Panc1 (cell line): Measurements from ENCODE around the gene ABI3BP.

ENCODE experiments used
- POLR2AphosphoS5 ChIP-seq: IDR thresholded peaks from 2 replicates; pipeline ENCODE4 v1.6.1; 2012; ENCODE audit warnings: mild to moderate bottlenecking, low read depth, low read length, moderate library complexity
- TCF7L2 ChIP-seq: IDR thresholded peaks from 2 replicates; pipeline ENCODE4 v1.6.1; 2011; ENCODE audit warnings: mild to moderate bottlenecking, low read depth, low read length, inconsistent platforms

GRCh38 chr3:100888881-100889280 is 104.3 kb downstream of the ABI3BP start:
- TF ChIP-seq TCF7L2 (no peak), POLR2AphosphoS5 (no peak)
